ENCODE measurements around the gene ZCWPW2.

ZCWPW2 gene

GRCh38 chr3:28301688-28302087, 46.8 kb upstream of the ZCWPW2 start:
- Histone ChIP-seq H3K9me3 (ENCODE audit: control insufficient read depth, insufficient read depth, low read depth, low read length) (no peaks in the 10 kb centered on the region), H3K4me3 (ENCODE audit: low read depth, low read length) (no peak overlapping the region), H3K4me1 (ENCODE audit: control insufficient read depth, insufficient read depth, low read length) (no peaks in the 10 kb centered on the region), H3K27ac (ENCODE audit: extremely low read depth, low read depth, low read length) (no peak overlapping the region), H3K36me3 (ENCODE audit: control insufficient read depth in 2 of 2, insufficient read depth in 1 of 2, low read length in 2 of 2) (no peaks in the 10 kb centered on the region)
- POLR2A ChIA-PET: no interaction called here
- CTCF ChIA-PET: no interaction called here
- no peak for TF ChIP-seq ZNF791 (tag by site-specific recombination; IDR thresholded peaks at IDR 0.05)
- no peak for TF ChIP-seq TCF7L2 (IDR thresholded peaks at IDR 0.05; ENCODE audit: borderline replicate concordance, low read depth, low read length)
- TF ChIP-seq ZNF626 (tag by site-specific recombination; IDR thresholded peaks at IDR 0.05): no peak
- no peak for TF ChIP-seq ZBTB1 (tag by site-specific recombination; IDR thresholded peaks at IDR 0.05)
- TF ChIP-seq ZBTB6 (tag by site-specific recombination; IDR thresholded peaks at IDR 0.05): no peak
- TF ChIP-seq GLIS2 (tag by site-specific recombination; IDR thresholded peaks at IDR 0.05): no peak
- TF ChIP-seq ZNF202 (tag by site-specific recombination; IDR thresholded peaks at IDR 0.05; ENCODE audit: borderline replicate concordance): no peak
- TF ChIP-seq ZNF132 (tag by site-specific recombination; IDR thresholded peaks at IDR 0.05; ENCODE audit: borderline replicate concordance): no peak
- TF ChIP-seq PRDM2 (tag by site-specific recombination; IDR thresholded peaks at IDR 0.05; ENCODE audit: borderline replicate concordance): no peak
- no peak for TF ChIP-seq ZNF521 (tag by site-specific recombination; IDR thresholded peaks at IDR 0.05)
- no peak for TF ChIP-seq ZNF155 (tag by site-specific recombination; IDR thresholded peaks at IDR 0.05)
- TF ChIP-seq KLF8 (tag by site-specific recombination; IDR thresholded peaks at IDR 0.05): no peak

GRCh38 chr3:28308196-28308595, 40.3 kb upstream of the ZCWPW2 start:
- Histone ChIP-seq H3K9me3 (ENCODE audit: control insufficient read depth, insufficient read depth, low read depth, low read length) (no peaks in the 10 kb centered on the region), H3K36me3 (ENCODE audit: control insufficient read depth in 2 of 2, insufficient read depth in 1 of 2, low read length in 2 of 2) (no peaks in the 10 kb centered on the region), H3K27ac (ENCODE audit: extremely low read depth, low read depth, low read length) (no peak overlapping the region), H3K4me1 (ENCODE audit: control insufficient read depth, insufficient read depth, low read length) (no peaks in the 10 kb centered on the region), H3K4me3 (ENCODE audit: low read depth, low read length) (no peak overlapping the region)
- ChIA-PET CTCF (no interaction called here), POLR2A (no interaction called here)
- TF ChIP-seq ZNF585B (tag by site-specific recombination; IDR thresholded peaks at IDR 0.05) (no peak), ZNF600 (tag by site-specific recombination; IDR thresholded peaks at IDR 0.05) (no peak), ZNF416 (tag by site-specific recombination; IDR thresholded peaks at IDR 0.05) (no peak), ZNF670 (tag by site-specific recombination; IDR thresholded peaks at IDR 0.05; ENCODE audit: low read depth) (no peak), ZNF785 (tag by site-specific recombination; IDR thresholded peaks at IDR 0.05) (no peak), ATF2 (tag by site-specific recombination; IDR thresholded peaks at IDR 0.05; ENCODE audit: low read depth) (no peak), ZNF266 (tag by site-specific recombination; IDR thresholded peaks at IDR 0.05; ENCODE audit: low read depth) (no peak), ZNF544 (tag by site-specific recombination; IDR thresholded peaks at IDR 0.05) (no peak), ZNF433 (tag by site-specific recombination; IDR thresholded peaks at IDR 0.05; ENCODE audit: low read depth) (no peak), ZBTB6 (tag by site-specific recombination; IDR thresholded peaks at IDR 0.05) (no peak), ZBTB8A (tag by site-specific recombination; IDR thresholded peaks at IDR 0.05) (no peak), ZNF16 (tag by site-specific recombination; IDR thresholded peaks at IDR 0.05; ENCODE audit: low read depth) (no peak), ZBTB17 (tag by site-specific recombination; IDR thresholded peaks at IDR 0.05) (no peak), ZNF324 (tag by site-specific recombination; IDR thresholded peaks at IDR 0.05) (no peak), AEBP2 (tag by site-specific recombination; IDR thresholded peaks at IDR 0.05; ENCODE audit: borderline replicate concordance) (no peak), KLF16 (tag by site-specific recombination; IDR thresholded peaks at IDR 0.05) (no peak)

Measured in HEK293 (cell line).